Measurements from ENCODE around the gene ADAMTS14.

GRCh38 chr10:70807556-70807955 lies 135.2 kb downstream of the ADAMTS14 start:
- TF ChIP-seq, protein P1, sequence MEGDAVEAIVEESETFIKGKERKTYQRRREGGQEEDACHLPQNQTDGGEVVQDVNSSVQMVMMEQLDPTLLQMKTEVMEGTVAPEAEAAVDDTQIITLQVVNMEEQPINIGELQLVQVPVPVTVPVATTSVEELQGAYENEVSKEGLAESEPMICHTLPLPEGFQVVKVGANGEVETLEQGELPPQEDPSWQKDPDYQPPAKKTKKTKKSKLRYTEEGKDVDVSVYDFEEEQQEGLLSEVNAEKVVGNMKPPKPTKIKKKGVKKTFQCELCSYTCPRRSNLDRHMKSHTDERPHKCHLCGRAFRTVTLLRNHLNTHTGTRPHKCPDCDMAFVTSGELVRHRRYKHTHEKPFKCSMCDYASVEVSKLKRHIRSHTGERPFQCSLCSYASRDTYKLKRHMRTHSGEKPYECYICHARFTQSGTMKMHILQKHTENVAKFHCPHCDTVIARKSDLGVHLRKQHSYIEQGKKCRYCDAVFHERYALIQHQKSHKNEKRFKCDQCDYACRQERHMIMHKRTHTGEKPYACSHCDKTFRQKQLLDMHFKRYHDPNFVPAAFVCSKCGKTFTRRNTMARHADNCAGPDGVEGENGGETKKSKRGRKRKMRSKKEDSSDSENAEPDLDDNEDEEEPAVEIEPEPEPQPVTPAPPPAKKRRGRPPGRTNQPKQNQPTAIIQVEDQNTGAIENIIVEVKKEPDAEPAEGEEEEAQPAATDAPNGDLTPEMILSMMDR (IDR thresholded peaks at IDR 0.05; ENCODE audit: low read depth, low read length, poor library complexity, severe bottlenecking), result no peak
- no peak for TF ChIP-seq EZH2phosphoT487 (IDR thresholded peaks at IDR 0.05; ENCODE audit: borderline replicate concordance, low read length)

Data from DOHH2 (cell line).